Measurements from ENCODE around the gene UST.

GRCh38 chr6:149003560-149003959 is 256.7 kb downstream of the UST start:
- no peak for TF ChIP-seq CTCF (IDR thresholded peaks at IDR 0.05; ENCODE audit: poor library complexity, severe bottlenecking)
- TF ChIP-seq REST (IDR thresholded peaks at IDR 0.05; ENCODE audit: borderline replicate concordance): no peak
- TF ChIP-seq POLR2AphosphoS5 (IDR thresholded peaks at IDR 0.05): no peak
